Gastrocnemius medialis (tissue), 4 donors: ENCODE measurements around the gene CUEDC2.

Source experiments
- CTCF ChIP-seq, 5 experiments: fragments of 450-650 bp in 3 of 5; fragments of 200-600 bp in 2 of 5; sonication (generic) in 2 of 5; IDR thresholded peaks in 4 of 5; conservative IDR thresholded peaks in 1 of 5; 1 replicate in 4 of 5; 2 replicates in 1 of 5; pipeline ENCODE4 v1.5.1; 2016 to 2019; ENCODE audit warnings: antibody characterized with exemption in 5 of 5, mild to moderate bottlenecking in 3 of 5, moderate library complexity in 3 of 5
- POLR2A ChIP-seq, 2 donors: fragments of 450-650 bp; IDR thresholded peaks; one replicate each; pipeline ENCODE4 v1.6.1; 2017; ENCODE audit warnings: antibody characterized with exemption in 2 of 2, mild to moderate bottlenecking in 2 of 2, moderate library complexity in 2 of 2

- TF ChIP-seq CTCF (IDR thresholded peaks at IDR 0.05 in 4 of 5, conservative IDR thresholded peaks at IDR 0.05 in 1 of 5) (no peak), POLR2A (IDR thresholded peaks at IDR 0.05) (no peak)
Observed at GRCh38 chr10:102376901-102377300, 55.5 kb downstream of the CUEDC2 start.
